ENCODE results near the gene GMCL2.
A peak's percentile ranks its signal among the peaks of the same experiment; 100 is the strongest.

GMCL2 gene

GRCh38 chr5:178213748-178214151 is 26.6 kb upstream of the GMCL2 start:
- H4K8ac ChIP-seq (ENCODE audit: low read depth, low read length), result no peak overlapping the region
- H2BK12ac ChIP-seq (ENCODE audit: low read length), result no peak overlapping the region
- H2AK5ac ChIP-seq (ENCODE audit: low read length), result no peak overlapping the region
- peaks cover 0 to 3% of the 10 kb centered on the region in 2 experiments for H3K4me1 ChIP-seq (ENCODE audit: control insufficient read depth in 1 of 2, insufficient read depth in 2 of 2, low read length in 2 of 2)
- H3K27ac ChIP-seq (ENCODE audit: low read depth, low read length), result no peak overlapping the region
- no peaks in the 10 kb centered on the region for H3K79me2 ChIP-seq (ENCODE audit: control insufficient read depth, insufficient read depth, low read length, poor library complexity)
- H3K9me3 ChIP-seq (ENCODE audit: insufficient read depth, low read depth, low read length), result peaks cover 1% of the 10 kb centered on the region
- H2BK120ac ChIP-seq (ENCODE audit: insufficient read depth, low read length, poor library complexity), result no peak overlapping the region
- H3K79me1 ChIP-seq (ENCODE audit: low read length), result no peaks in the 10 kb centered on the region
- no peak overlapping the region for H3K4me3 ChIP-seq (ENCODE audit: low read depth, low read length)
- H3K14ac ChIP-seq (ENCODE audit: low read length), result no peak overlapping the region
- no peak overlapping the region for H3K4me2 ChIP-seq (ENCODE audit: low read length)
- H3K4ac ChIP-seq (ENCODE audit: low read depth, low read length), result no peak overlapping the region
- WGBS (ENCODE audit: extremely low coverage, insufficient coverage, insufficient read length), result no CpG with 5 or more reads among the region's 8 CpGs
- H2BK5ac ChIP-seq (ENCODE audit: low read depth, low read length, poor library complexity), result no peak overlapping the region
- H3K9ac ChIP-seq (ENCODE audit: low read length), result no peak overlapping the region
- no peak for DNase-seq
- H3K36me3 ChIP-seq (ENCODE audit: control insufficient read depth in 1 of 2, insufficient read depth in 2 of 2, low read length in 2 of 2), result peaks cover 73 to 80% of the 10 kb centered on the region in 2 experiments
- no peak overlapping the region for H2AFZ ChIP-seq (ENCODE audit: insufficient read depth, low read length, poor library complexity)
- H3K18ac ChIP-seq (ENCODE audit: low read length), result no peak overlapping the region
- no peak overlapping the region for H3K23ac ChIP-seq (ENCODE audit: low read length)
- H4K91ac ChIP-seq (ENCODE audit: low read depth, low read length), result no peak overlapping the region
- H4K12ac ChIP-seq (ENCODE audit: low read depth, low read length), result no peak overlapping the region
- H3K27me3 ChIP-seq (ENCODE audit: insufficient read depth, low read length), result no peaks in the 10 kb centered on the region

DNA sequence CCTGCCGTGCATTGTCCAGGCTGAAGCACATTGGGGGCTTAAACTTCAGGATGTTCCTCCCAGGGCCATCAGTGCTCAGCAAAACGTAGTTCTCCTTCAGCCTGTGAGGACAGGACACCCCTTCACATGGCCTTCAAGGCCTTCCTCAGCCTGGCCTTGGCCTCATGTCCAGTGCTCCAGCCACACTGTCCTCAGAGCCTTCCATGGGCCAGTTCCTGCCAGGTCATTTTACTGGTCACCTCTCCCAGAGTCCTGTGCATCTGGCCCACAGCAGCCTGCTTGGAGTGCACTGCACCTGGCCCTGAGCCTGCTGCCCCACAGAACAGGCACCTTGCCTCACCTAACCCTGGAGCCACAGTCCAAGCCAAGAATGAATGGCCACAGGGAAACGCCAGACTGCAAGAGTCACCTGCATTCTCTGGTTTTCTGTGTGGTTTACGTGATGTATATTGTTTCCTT is 25.9 kb upstream of the GMCL2 start:
- Histone ChIP-seq H3K4me1 (ENCODE audit: control insufficient read depth in 1 of 2, insufficient read depth in 2 of 2, low read length in 2 of 2) (peaks cover 0 to 3% of the 10 kb centered on the region in 2 experiments), H3K27ac (ENCODE audit: low read depth, low read length) (no peak overlapping the region), H3K27me3 (ENCODE audit: insufficient read depth, low read length) (no peaks in the 10 kb centered on the region), H3K36me3 (ENCODE audit: control insufficient read depth in 1 of 2, insufficient read depth in 2 of 2, low read length in 2 of 2) (peaks cover 76 to 85% of the 10 kb centered on the region in 2 experiments), H3K4me2 (ENCODE audit: low read length) (no peak overlapping the region), H3K4me3 (ENCODE audit: low read depth, low read length) (no peak overlapping the region), H2AK5ac (ENCODE audit: low read length) (no peak overlapping the region), H4K91ac (ENCODE audit: low read depth, low read length) (no peak overlapping the region), H2AFZ (ENCODE audit: insufficient read depth, low read length, poor library complexity) (no peak overlapping the region), H4K8ac (ENCODE audit: low read depth, low read length) (no peak overlapping the region), H3K9ac (ENCODE audit: low read length) (no peak overlapping the region), H2BK12ac (ENCODE audit: low read length) (no peak overlapping the region), H3K79me2 (ENCODE audit: control insufficient read depth, insufficient read depth, low read length, poor library complexity) (no peaks in the 10 kb centered on the region), H3K14ac (ENCODE audit: low read length) (no peak overlapping the region), H2BK120ac (ENCODE audit: insufficient read depth, low read length, poor library complexity) (no peak overlapping the region), H4K12ac (ENCODE audit: low read depth, low read length) (peak overlapping the region; percentile 9), H3K9me3 (ENCODE audit: insufficient read depth, low read depth, low read length) (peaks cover 1% of the 10 kb centered on the region), H2BK5ac (ENCODE audit: low read depth, low read length, poor library complexity) (no peak overlapping the region), H3K4ac (ENCODE audit: low read depth, low read length) (no peak overlapping the region), H3K23ac (ENCODE audit: low read length) (no peak overlapping the region), H3K18ac (ENCODE audit: low read length) (no peak overlapping the region), H3K79me1 (ENCODE audit: low read length) (no peaks in the 10 kb centered on the region)
- no CpG with 5 or more reads among the region's 4 CpGs for WGBS (ENCODE audit: extremely low coverage, insufficient coverage, insufficient read length)
- peak; percentile 49 to 54 for DNase-seq

DNA sequence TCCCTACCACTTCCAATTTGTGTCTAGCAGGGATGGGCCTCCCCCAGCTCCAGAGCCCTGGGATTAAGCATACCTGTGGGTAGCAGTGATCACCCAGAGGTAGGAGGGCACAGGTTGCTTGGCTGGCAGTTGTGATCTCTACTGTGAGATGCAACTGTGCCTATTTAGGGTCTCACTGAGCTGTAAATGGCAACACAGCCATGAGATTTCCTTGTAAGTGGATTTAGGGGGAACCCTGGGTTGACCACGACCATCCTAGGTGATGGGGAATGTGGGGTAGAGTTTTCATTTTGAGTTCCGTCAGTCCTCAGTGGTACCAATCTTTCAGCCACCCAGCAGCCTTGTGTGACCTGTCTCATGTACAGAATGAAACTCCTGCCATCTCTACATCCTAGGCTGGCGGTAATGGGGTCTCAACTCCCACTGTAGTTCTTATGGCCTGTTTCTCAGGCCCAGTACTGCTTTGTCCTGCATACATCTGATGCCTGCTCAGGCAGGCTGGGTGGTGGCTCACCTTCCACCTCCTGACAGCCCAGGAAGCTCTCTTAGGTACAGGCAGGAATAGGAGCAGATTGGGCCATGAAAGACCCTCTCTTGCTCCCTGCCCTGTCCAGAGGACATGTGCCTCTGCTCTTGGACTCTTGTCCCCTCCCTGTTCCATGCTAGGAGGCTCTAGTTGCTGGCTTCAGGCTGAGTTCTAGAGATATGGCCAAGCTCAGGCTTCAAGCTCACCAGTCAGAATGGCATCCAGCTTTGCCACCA is 25.3 kb upstream of the GMCL2 start:
- Histone ChIP-seq H2AK5ac (ENCODE audit: low read length) (no peak overlapping the region), H4K12ac (ENCODE audit: low read depth, low read length) (no peak overlapping the region), H3K79me1 (ENCODE audit: low read length) (no peaks in the 10 kb centered on the region), H4K8ac (ENCODE audit: low read depth, low read length) (no peak overlapping the region), H3K4me3 (ENCODE audit: low read depth, low read length) (no peak overlapping the region), H3K27me3 (ENCODE audit: insufficient read depth, low read length) (no peaks in the 10 kb centered on the region), H3K14ac (ENCODE audit: low read length) (no peak overlapping the region), H3K27ac (ENCODE audit: low read depth, low read length) (no peak overlapping the region), H2BK5ac (ENCODE audit: low read depth, low read length, poor library complexity) (no peak overlapping the region), H3K9me3 (ENCODE audit: insufficient read depth, low read depth, low read length) (peaks cover 1% of the 10 kb centered on the region), H2BK120ac (ENCODE audit: insufficient read depth, low read length, poor library complexity) (no peak overlapping the region), H3K9ac (ENCODE audit: low read length) (no peak overlapping the region), H3K18ac (ENCODE audit: low read length) (no peak overlapping the region), H4K91ac (ENCODE audit: low read depth, low read length) (no peak overlapping the region), H3K79me2 (ENCODE audit: control insufficient read depth, insufficient read depth, low read length, poor library complexity) (no peaks in the 10 kb centered on the region), H3K4me2 (ENCODE audit: low read length) (no peak overlapping the region), H2BK12ac (ENCODE audit: low read length) (no peak overlapping the region), H3K36me3 (ENCODE audit: control insufficient read depth in 1 of 2, insufficient read depth in 2 of 2, low read length in 2 of 2) (peaks cover 79 to 90% of the 10 kb centered on the region in 2 experiments), H3K23ac (ENCODE audit: low read length) (no peak overlapping the region), H2AFZ (ENCODE audit: insufficient read depth, low read length, poor library complexity) (no peak overlapping the region), H3K4ac (ENCODE audit: low read depth, low read length) (no peak overlapping the region), H3K4me1 (ENCODE audit: control insufficient read depth in 1 of 2, insufficient read depth in 2 of 2, low read length in 2 of 2) (peaks cover 0 to 5% of the 10 kb centered on the region in 2 experiments)
- WGBS (ENCODE audit: extremely low coverage, insufficient coverage, insufficient read length), result no CpG with 5 or more reads among the region's 3 CpGs
- DNase-seq, result no peak

- no peak overlapping the region for H3K4me3 ChIP-seq (ENCODE audit: low read depth, low read length)
- no peak overlapping the region for H4K8ac ChIP-seq (ENCODE audit: low read depth, low read length)
- no peaks in the 10 kb centered on the region for H3K79me1 ChIP-seq (ENCODE audit: low read length)
- no peak overlapping the region for H3K14ac ChIP-seq (ENCODE audit: low read length)
- H3K36me3 ChIP-seq (ENCODE audit: control insufficient read depth in 1 of 2, insufficient read depth in 2 of 2, low read length in 2 of 2), result peaks cover 84 to 92% of the 10 kb centered on the region in 2 experiments
- no peak overlapping the region for H2AK5ac ChIP-seq (ENCODE audit: low read length)
- no peak overlapping the region for H3K27ac ChIP-seq (ENCODE audit: low read depth, low read length)
- DNase-seq, result no peak
- no peak overlapping the region for H3K4me2 ChIP-seq (ENCODE audit: low read length)
- H3K4ac ChIP-seq (ENCODE audit: low read depth, low read length), result no peak overlapping the region
- H3K18ac ChIP-seq (ENCODE audit: low read length), result no peak overlapping the region
- peaks cover 0 to 10% of the 10 kb centered on the region in 2 experiments for H3K4me1 ChIP-seq (ENCODE audit: control insufficient read depth in 1 of 2, insufficient read depth in 2 of 2, low read length in 2 of 2)
- H3K9me3 ChIP-seq (ENCODE audit: insufficient read depth, low read depth, low read length), result no peaks in the 10 kb centered on the region
- H4K12ac ChIP-seq (ENCODE audit: low read depth, low read length), result no peak overlapping the region
- no peak overlapping the region for H3K9ac ChIP-seq (ENCODE audit: low read length)
- H2BK12ac ChIP-seq (ENCODE audit: low read length), result no peak overlapping the region
- no peak overlapping the region for H2BK120ac ChIP-seq (ENCODE audit: insufficient read depth, low read length, poor library complexity)
- H3K79me2 ChIP-seq (ENCODE audit: control insufficient read depth, insufficient read depth, low read length, poor library complexity), result peaks cover 5% of the 10 kb centered on the region
- no peak overlapping the region for H2BK5ac ChIP-seq (ENCODE audit: low read depth, low read length, poor library complexity)
- H2AFZ ChIP-seq (ENCODE audit: insufficient read depth, low read length, poor library complexity), result no peak overlapping the region
- no peak overlapping the region for H4K91ac ChIP-seq (ENCODE audit: low read depth, low read length)
- no CpG with 5 or more reads among the region's 8 CpGs for WGBS (ENCODE audit: extremely low coverage, insufficient coverage, insufficient read length)
- no peak overlapping the region for H3K23ac ChIP-seq (ENCODE audit: low read length)
- no peaks in the 10 kb centered on the region for H3K27me3 ChIP-seq (ENCODE audit: insufficient read depth, low read length)
Measured at GRCh38 chr5:178211095-178212048, 24.2 kb upstream of the GMCL2 start.
